Measurements from ENCODE around the gene ERGIC1.

GRCh38 chr5:172825610-172826204 lies 8.3 kb upstream of the ERGIC1 start:
- TF ChIP-seq CTCF (IDR thresholded peaks at IDR 0.05; ENCODE audit: insufficient read depth, low read depth, low read length), result no peak
- no peak for TF ChIP-seq EZH2 (IDR thresholded peaks at IDR 0.05; ENCODE audit: insufficient read depth, low read length)

All from astrocyte (in vitro differentiated cells and primary cell).